Fibroblast of lung (primary cell): Measurements from ENCODE around the gene BCO2. TPM values are rescaled to one million over a fixed set of nuclear protein-coding genes. Genes with fewer than 3 reads are reported as not detected.

Source experiments
- DNase-seq, 2 donors: peaks; one replicate each; pipeline versions ENCODE4 v3.0.0 to v3.0.0-alpha.2; 2010; ENCODE audit warnings: low read depth in 2 of 2
- H2AFZ ChIP-seq: 2 replicates; pipeline ENCODE4 v1.5.1; 2012; ENCODE audit warnings: low read length, control low read depth, inconsistent platforms
- H3K27ac ChIP-seq: 2 replicates; pipeline ENCODE4 v1.5.1; 2011; ENCODE audit warnings: low read length, control low read depth; ENCODE audit not compliant: insufficient read depth
- H3K27me3 ChIP-seq: 2 replicates; pipeline ENCODE4 v1.5.1; 2011; ENCODE audit warnings: mild to moderate bottlenecking, low read length; ENCODE audit not compliant: control insufficient read depth, insufficient read depth
- H3K36me3 ChIP-seq: 2 replicates; pipeline ENCODE4 v1.5.1; 2011; ENCODE audit warnings: low read length; ENCODE audit not compliant: control insufficient read depth, insufficient read depth
- H3K4me1 ChIP-seq: 2 replicates; pipeline ENCODE4 v1.5.1; 2011; ENCODE audit warnings: low read length; ENCODE audit not compliant: control insufficient read depth, insufficient read depth; ENCODE audit errors: extremely low read depth
- H3K4me2 ChIP-seq: 2 replicates; pipeline ENCODE4 v1.5.1; 2011; ENCODE audit warnings: low read length, control low read depth; ENCODE audit not compliant: insufficient read depth; ENCODE audit errors: extremely low read depth
- H3K4me3 ChIP-seq, 4 experiments: fragments of 200-600 bp in 1 of 4; sonication (generic) in 1 of 4; replicated peaks in 1 of 4; 2 replicates each; pipeline ENCODE4 v1.5.1; 2011 to 2016; ENCODE audit warnings: low read length in 4 of 4, low read depth in 3 of 4, mild to moderate bottlenecking in 3 of 4, control low read depth in 2 of 4, inconsistent platforms in 1 of 4, mixed read lengths in 1 of 4; ENCODE audit not compliant: insufficient read depth in 1 of 4; ENCODE audit errors: control extremely low read depth in 1 of 4
- H3K79me2 ChIP-seq: 2 replicates; pipeline ENCODE4 v1.5.1; 2012; ENCODE audit warnings: mild to moderate bottlenecking, low read length, inconsistent platforms; ENCODE audit not compliant: control insufficient read depth, insufficient read depth
- H3K9ac ChIP-seq: 2 replicates; pipeline ENCODE4 v1.5.1; 2011; ENCODE audit warnings: mild to moderate bottlenecking, low read length, control low read depth; ENCODE audit not compliant: insufficient read depth
- H3K9me3 ChIP-seq: 2 replicates; pipeline ENCODE4 v1.5.1; 2012; ENCODE audit warnings: low read depth, low read length; ENCODE audit not compliant: control insufficient read depth, insufficient read depth
- H4K20me1 ChIP-seq: 2 replicates; pipeline ENCODE4 v1.5.1; 2011; ENCODE audit warnings: low read length; ENCODE audit not compliant: control insufficient read depth, insufficient read depth; ENCODE audit errors: extremely low read depth
- EZH2 ChIP-seq: IDR thresholded peaks from 2 replicates; pipeline ENCODE4 v1.5.1; 2012; ENCODE audit warnings: low read length, control low read depth, mild to moderate bottlenecking; ENCODE audit errors: missing control alignments
- polyA plus RNA-seq, 2 donors: library from polyadenylated mRNA; depleted of rRNA in 1 of 2; stranded (reverse) in 1 of 2; unstranded in 1 of 2; fragments of >200 nt; gene quantifications; 2 replicates each; pipeline ENCODE4 v1.2.1, GENCODE V29; 2011 to 2012; ENCODE audit warnings: missing spikeins in 1 of 2
- total RNA-seq: library from RNA; depleted of rRNA; stranded (reverse); fragments of >200 nt; gene quantifications from 2 replicates; pipeline ENCODE4 v1.2.1, GENCODE V29; 2014
- TF ChIP-seq, protein P1 (sequence below), 2 donors: IDR thresholded peaks in 1 of 2; conservative IDR thresholded peaks in 1 of 2; 1 replicate in 1 of 2; 2 replicates in 1 of 2; pipeline ENCODE4 v1.5.1; 2011 to 2012; ENCODE audit warnings: low read length in 2 of 2, control low read depth in 1 of 2, inconsistent platforms in 1 of 2, low read depth in 1 of 2, mild to moderate bottlenecking in 1 of 2

Gene BCO2
- total and polyA plus RNA-seq, 2 donors (not counting 1 experiment from before 2014, with no cell fraction given) = 0.42 to 2.1 TPM

DNA sequence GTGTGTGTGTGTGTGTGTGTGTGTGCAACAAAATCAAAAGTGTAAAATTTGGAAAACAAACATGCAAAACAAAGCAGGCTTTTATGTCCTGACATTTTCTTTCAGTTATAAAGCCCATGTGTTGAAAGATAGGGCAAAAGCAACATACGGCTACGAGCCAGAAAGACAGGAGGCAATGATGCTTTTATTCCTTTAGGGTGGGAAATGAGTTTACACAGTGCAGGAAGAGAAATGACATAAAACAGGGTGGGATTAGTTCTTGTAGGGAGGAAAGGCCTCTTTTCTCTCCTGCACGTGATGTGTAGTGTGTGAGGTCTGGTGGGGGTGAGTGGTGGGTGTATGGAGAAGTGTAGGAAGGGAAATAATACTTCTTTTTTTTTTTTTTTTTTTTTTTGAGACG lies 40.8 kb upstream of the BCO2 start:
- no peak overlapping the region for H3K9ac ChIP-seq
- no peaks in the 10 kb centered on the region for H3K27me3 ChIP-seq
- H3K79me2 ChIP-seq = no peaks in the 10 kb centered on the region
- no peaks in the 10 kb centered on the region for H3K4me1 ChIP-seq
- H3K27ac ChIP-seq = no peak overlapping the region
- no peak overlapping the region for H3K4me2 ChIP-seq
- H3K36me3 ChIP-seq = no peaks in the 10 kb centered on the region
- no peaks in the 10 kb centered on the region for H3K9me3 ChIP-seq
- H2AFZ ChIP-seq = no peak overlapping the region
- no peaks in the 10 kb centered on the region for H4K20me1 ChIP-seq
- TF ChIP-seq EZH2 = no peak
- TF ChIP-seq, protein P1, sequence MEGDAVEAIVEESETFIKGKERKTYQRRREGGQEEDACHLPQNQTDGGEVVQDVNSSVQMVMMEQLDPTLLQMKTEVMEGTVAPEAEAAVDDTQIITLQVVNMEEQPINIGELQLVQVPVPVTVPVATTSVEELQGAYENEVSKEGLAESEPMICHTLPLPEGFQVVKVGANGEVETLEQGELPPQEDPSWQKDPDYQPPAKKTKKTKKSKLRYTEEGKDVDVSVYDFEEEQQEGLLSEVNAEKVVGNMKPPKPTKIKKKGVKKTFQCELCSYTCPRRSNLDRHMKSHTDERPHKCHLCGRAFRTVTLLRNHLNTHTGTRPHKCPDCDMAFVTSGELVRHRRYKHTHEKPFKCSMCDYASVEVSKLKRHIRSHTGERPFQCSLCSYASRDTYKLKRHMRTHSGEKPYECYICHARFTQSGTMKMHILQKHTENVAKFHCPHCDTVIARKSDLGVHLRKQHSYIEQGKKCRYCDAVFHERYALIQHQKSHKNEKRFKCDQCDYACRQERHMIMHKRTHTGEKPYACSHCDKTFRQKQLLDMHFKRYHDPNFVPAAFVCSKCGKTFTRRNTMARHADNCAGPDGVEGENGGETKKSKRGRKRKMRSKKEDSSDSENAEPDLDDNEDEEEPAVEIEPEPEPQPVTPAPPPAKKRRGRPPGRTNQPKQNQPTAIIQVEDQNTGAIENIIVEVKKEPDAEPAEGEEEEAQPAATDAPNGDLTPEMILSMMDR (conservative IDR thresholded peaks at IDR 0.05 in 1 of 2, IDR thresholded peaks at IDR 0.05 in 1 of 2; ENCODE audit: low read depth in 1 of 2, low read length in 2 of 2) = no peak
- H3K4me3 ChIP-seq = no peak overlapping the region
- no peak for DNase-seq

DNA sequence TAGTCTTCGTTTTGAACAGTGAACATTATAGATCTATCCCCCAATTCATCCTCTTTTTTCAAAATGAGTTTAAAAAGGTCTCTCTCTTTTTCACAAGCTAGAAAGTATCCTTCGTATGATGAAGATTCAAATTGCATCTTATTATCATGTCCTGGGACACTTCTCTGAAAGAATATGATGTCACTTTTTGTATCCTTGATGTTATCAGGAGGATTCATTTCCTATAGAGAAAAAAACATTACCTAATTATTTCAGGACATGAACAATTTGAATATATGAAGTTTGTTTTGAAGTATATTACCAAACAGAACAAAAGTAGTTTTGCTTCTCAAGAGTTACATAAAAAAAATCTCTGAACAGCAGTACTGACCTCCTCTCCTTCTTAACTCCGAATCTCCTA lies 31.7 kb upstream of the BCO2 start:
- no peak overlapping the region for H3K4me3 ChIP-seq

DNA sequence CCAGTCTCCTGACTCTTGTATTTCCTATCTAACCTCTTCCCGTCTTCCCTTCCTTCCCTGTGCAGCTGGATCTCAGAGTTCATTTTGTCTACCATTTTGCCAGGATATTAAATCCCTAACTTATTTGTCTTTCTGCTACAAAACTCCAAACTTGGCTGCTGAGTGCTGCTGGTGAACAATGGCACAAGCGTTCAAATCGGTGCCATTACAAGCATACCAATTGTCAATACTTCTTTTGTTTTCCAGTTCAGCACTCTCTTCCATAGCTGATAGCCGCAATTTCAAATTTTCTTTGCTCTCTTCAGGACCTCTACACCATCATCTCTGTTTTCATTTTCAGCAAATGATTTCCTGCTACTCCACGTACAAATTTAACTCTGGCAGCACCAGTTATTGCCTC lies 24.8 kb upstream of the BCO2 start:
- Histone ChIP-seq H3K4me1 (no peaks in the 10 kb centered on the region), H3K79me2 (no peaks in the 10 kb centered on the region), H4K20me1 (no peaks in the 10 kb centered on the region), H3K36me3 (no peaks in the 10 kb centered on the region), H3K4me2 (no peak overlapping the region), H3K9ac (no peak overlapping the region), H2AFZ (no peak overlapping the region), H3K27me3 (no peaks in the 10 kb centered on the region), H3K27ac (no peak overlapping the region), H3K9me3 (no peaks in the 10 kb centered on the region), H3K4me3 (no peak overlapping the region)
- no peak for TF ChIP-seq EZH2
- TF ChIP-seq, protein P1 (conservative IDR thresholded peaks at IDR 0.05 in 1 of 2, IDR thresholded peaks at IDR 0.05 in 1 of 2; ENCODE audit: low read depth in 1 of 2, low read length in 2 of 2) = no peak
- DNase-seq = no peak

More for the DNA sequence above, 31.7 kb upstream of the BCO2 start:
- Histone ChIP-seq H3K4me1 (no peaks in the 10 kb centered on the region), H3K4me2 (no peak overlapping the region), H3K79me2 (no peaks in the 10 kb centered on the region), H3K9me3 (no peaks in the 10 kb centered on the region), H2AFZ (no peak overlapping the region), H3K9ac (no peak overlapping the region), H3K27me3 (no peaks in the 10 kb centered on the region), H4K20me1 (no peaks in the 10 kb centered on the region), H3K27ac (no peak overlapping the region), H3K36me3 (no peaks in the 10 kb centered on the region)
- no peak for DNase-seq
- no peak for TF ChIP-seq EZH2
- TF ChIP-seq, protein P1 (conservative IDR thresholded peaks at IDR 0.05 in 1 of 2, IDR thresholded peaks at IDR 0.05 in 1 of 2; ENCODE audit: low read depth in 1 of 2, low read length in 2 of 2) = no peak
